Measurements from ENCODE around the gene EGFR.

The EGFR gene

DNA sequence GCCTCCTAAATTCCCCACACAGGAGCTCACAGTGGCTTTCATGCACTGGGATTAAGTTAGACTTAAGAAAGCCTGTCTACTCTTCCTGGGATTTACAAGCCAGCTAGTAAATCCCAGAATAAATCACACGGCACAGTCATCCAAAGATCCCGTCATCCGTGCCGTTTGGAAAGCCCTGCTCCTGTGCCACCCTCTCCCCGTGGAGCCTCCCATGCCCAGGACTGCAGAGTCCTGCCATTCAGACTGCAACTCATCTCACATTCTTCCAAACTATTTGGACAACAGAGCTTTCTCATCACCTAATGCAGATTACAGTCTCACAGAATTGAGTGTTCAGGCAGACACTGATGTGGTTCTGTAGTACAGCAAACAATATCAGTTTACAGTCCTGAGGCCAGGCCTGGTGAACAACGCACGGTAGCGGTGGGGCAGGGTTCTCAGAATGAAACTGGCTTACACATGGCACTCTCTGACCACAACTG lies 166.5 kb downstream of the EGFR start:
- H3K4me3 ChIP-seq (ENCODE audit: low read length), result no peak overlapping the region
- H3K4me2 ChIP-seq (ENCODE audit: low read length), result no peak overlapping the region
- H3K79me2 ChIP-seq (ENCODE audit: low read length), result no peaks in the 10 kb centered on the region
- no peak overlapping the region for H3K9ac ChIP-seq (ENCODE audit: low read length)
- H3K9me3 ChIP-seq (ENCODE audit: insufficient read depth, low read length), result no peaks in the 10 kb centered on the region
- H3K27me3 ChIP-seq (ENCODE audit: low read depth, low read length), result no peaks in the 10 kb centered on the region
- no peak overlapping the region for H2AFZ ChIP-seq (ENCODE audit: low read depth, low read length)
- TF ChIP-seq, protein P1, sequence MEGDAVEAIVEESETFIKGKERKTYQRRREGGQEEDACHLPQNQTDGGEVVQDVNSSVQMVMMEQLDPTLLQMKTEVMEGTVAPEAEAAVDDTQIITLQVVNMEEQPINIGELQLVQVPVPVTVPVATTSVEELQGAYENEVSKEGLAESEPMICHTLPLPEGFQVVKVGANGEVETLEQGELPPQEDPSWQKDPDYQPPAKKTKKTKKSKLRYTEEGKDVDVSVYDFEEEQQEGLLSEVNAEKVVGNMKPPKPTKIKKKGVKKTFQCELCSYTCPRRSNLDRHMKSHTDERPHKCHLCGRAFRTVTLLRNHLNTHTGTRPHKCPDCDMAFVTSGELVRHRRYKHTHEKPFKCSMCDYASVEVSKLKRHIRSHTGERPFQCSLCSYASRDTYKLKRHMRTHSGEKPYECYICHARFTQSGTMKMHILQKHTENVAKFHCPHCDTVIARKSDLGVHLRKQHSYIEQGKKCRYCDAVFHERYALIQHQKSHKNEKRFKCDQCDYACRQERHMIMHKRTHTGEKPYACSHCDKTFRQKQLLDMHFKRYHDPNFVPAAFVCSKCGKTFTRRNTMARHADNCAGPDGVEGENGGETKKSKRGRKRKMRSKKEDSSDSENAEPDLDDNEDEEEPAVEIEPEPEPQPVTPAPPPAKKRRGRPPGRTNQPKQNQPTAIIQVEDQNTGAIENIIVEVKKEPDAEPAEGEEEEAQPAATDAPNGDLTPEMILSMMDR (IDR thresholded peaks at IDR 0.05; ENCODE audit: low read depth, low read length), result no peak
- TF ChIP-seq EZH2phosphoT487 (IDR thresholded peaks at IDR 0.05; ENCODE audit: low read depth), result no peak
- H3K4me1 ChIP-seq (ENCODE audit: low read length), result peaks cover 8% of the 10 kb centered on the region; the same call in 1 of the 2 replicates
- H3K27ac ChIP-seq (ENCODE audit: low read length), result no peak overlapping the region
- H3K36me3 ChIP-seq (replicated peaks; ENCODE audit: low read depth, low read length), result no peaks in the 10 kb centered on the region
- H4K20me1 ChIP-seq (ENCODE audit: insufficient read depth, low read length), result no peaks in the 10 kb centered on the region

DNA sequence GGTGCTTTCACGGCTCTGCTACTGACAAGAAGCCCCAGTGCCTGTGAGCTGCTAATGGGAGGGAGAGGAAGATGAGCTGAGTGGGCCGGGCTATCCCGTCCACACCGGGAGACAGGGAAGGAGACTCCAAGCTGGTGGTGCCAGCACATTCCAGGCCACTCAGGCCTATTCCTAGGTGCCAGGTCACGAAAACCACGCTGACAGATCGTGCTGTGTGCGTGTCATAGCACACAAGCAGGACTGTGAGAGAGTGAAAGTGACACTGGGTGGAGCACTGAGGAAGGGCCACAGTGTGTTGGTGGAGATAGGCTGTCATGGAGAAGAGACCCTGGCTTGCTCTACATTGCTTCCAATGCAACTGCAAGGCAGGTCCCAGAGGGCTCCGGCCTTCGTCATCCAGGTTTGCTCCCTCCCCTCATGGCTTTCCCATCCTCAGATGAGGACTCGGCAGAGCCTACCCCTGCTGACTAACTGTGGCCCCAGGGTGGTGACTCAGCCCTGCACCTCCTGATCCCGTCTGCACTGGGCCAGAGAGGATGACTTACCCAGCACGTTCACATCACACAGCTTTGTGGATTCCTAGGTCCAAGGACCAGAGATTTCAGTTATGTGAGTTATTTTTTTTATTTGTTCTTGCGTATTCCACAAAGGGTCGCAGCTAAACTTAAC lies 167.3 kb downstream of the EGFR start:
- Histone ChIP-seq H3K9me3 (ENCODE audit: insufficient read depth, low read length) (no peaks in the 10 kb centered on the region), H3K79me2 (ENCODE audit: low read length) (no peaks in the 10 kb centered on the region), H3K27ac (ENCODE audit: low read length) (no peak overlapping the region), H3K27me3 (ENCODE audit: low read depth, low read length) (0 out of 2 replicates have a peak, but pooled peaks cover 3% of the 10 kb centered on the region), H3K9ac (ENCODE audit: low read length) (no peak overlapping the region), H3K4me3 (ENCODE audit: low read length) (no peak overlapping the region), H3K4me1 (ENCODE audit: low read length) (peaks cover 7% of the 10 kb centered on the region; the same call in 1 of the 2 replicates), H3K36me3 (replicated peaks; ENCODE audit: low read depth, low read length) (no peaks in the 10 kb centered on the region), H2AFZ (ENCODE audit: low read depth, low read length) (no peak overlapping the region), H4K20me1 (ENCODE audit: insufficient read depth, low read length) (no peaks in the 10 kb centered on the region), H3K4me2 (ENCODE audit: low read length) (no peak overlapping the region)
- TF ChIP-seq, protein P1 (IDR thresholded peaks at IDR 0.05; ENCODE audit: low read depth, low read length), result no peak
- no peak for TF ChIP-seq EZH2phosphoT487 (IDR thresholded peaks at IDR 0.05; ENCODE audit: low read depth)

DNA sequence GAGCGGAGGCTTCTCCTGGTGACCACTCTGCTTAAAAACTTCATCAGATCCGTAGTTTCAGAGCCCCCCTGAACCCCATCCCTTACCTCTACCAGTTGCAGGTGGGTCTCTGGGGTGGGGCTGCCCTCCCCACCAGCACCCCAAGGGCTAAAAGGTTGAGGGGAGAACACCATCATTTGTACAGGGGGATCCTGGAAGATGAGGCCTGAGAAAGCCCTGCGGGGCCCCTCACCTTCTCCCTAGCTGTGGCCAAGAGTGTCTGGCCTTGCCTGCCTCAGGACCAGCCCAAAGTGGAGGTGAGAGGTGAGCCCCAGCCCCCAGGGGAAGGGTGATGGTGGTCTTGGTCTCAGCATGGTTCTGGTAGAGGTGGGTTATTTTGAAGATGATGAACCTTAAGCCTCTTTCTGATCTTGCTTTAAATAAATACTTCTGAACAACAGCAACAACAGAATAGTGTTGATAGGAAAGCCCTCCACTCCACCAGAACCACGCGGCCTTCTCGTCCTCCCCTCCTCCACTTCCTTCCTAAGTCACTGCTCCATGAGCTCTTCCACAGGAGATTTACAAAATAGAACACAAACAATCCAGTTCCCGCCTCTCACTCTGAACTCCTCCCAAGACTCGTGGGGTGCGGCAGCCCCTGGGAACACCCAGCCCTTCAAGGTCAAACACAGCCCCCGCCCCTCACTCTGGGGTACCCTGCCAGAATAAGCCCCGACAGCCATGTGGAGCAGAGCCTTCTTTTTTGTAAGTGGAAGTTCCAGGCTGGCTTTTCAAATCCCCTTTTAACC lies 169.1 kb downstream of the EGFR start:
- no peak overlapping the region for H3K4me2 ChIP-seq (ENCODE audit: low read length)
- no peak overlapping the region for H2AFZ ChIP-seq (ENCODE audit: low read depth, low read length)
- H4K20me1 ChIP-seq (ENCODE audit: insufficient read depth, low read length), result no peaks in the 10 kb centered on the region
- 0 out of 2 replicates have a peak, but pooled peaks cover 3% of the 10 kb centered on the region for H3K27me3 ChIP-seq (ENCODE audit: low read depth, low read length)
- no peak for TF ChIP-seq EZH2phosphoT487 (IDR thresholded peaks at IDR 0.05; ENCODE audit: low read depth)
- TF ChIP-seq, protein P1 (IDR thresholded peaks at IDR 0.05; ENCODE audit: low read depth, low read length), result no peak
- no peak overlapping the region for H3K4me3 ChIP-seq (ENCODE audit: low read length)
- no peaks in the 10 kb centered on the region for H3K79me2 ChIP-seq (ENCODE audit: low read length)
- H3K27ac ChIP-seq (ENCODE audit: low read length), result no peak overlapping the region
- no peaks in the 10 kb centered on the region for H3K9me3 ChIP-seq (ENCODE audit: insufficient read depth, low read length)
- H3K36me3 ChIP-seq (replicated peaks; ENCODE audit: low read depth, low read length), result no peaks in the 10 kb centered on the region
- H3K4me1 ChIP-seq (ENCODE audit: low read length), result peaks cover 5% of the 10 kb centered on the region; the same call in 1 of the 2 replicates
- no peak overlapping the region for H3K9ac ChIP-seq (ENCODE audit: low read length)

DNA sequence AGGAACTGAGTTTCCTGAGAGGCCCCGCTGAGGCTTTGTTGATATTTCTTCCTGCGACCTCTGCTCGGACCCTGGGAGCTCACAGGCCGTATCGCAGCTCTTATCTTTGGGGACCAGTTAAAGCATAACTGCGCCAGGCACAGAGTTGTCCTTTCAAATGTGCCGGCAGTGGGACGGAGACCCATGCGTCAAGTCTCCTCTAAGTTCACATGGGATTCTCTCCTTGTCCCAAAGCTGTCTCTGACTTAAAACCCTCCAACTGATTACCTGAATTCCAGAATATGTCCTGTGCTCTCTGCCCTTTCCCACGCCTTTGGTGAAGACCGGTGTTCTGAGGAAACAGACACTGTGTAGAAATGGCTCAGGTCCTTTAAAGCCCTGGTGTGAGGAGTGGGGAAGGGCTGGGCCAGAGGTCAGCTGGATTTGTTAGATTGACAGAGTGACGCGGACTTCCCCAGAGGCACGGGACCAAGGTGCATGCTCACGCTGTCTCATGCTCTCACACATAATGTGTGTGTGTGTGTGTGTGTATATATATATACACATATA lies 169.8 kb downstream of the EGFR start:
- Histone ChIP-seq H3K9ac (ENCODE audit: low read length) (no peak overlapping the region), H3K4me2 (ENCODE audit: low read length) (no peak overlapping the region), H3K79me2 (ENCODE audit: low read length) (no peaks in the 10 kb centered on the region), H3K27ac (ENCODE audit: low read length) (no peak overlapping the region), H3K36me3 (replicated peaks; ENCODE audit: low read depth, low read length) (no peaks in the 10 kb centered on the region), H4K20me1 (ENCODE audit: insufficient read depth, low read length) (no peaks in the 10 kb centered on the region), H3K4me1 (ENCODE audit: low read length) (no peaks in the 10 kb centered on the region), H3K9me3 (ENCODE audit: insufficient read depth, low read length) (no peaks in the 10 kb centered on the region), H2AFZ (ENCODE audit: low read depth, low read length) (no peak overlapping the region), H3K27me3 (ENCODE audit: low read depth, low read length) (0 out of 2 replicates have a peak, but pooled peaks cover 3% of the 10 kb centered on the region), H3K4me3 (ENCODE audit: low read length) (no peak overlapping the region)
- no peak for TF ChIP-seq EZH2phosphoT487 (IDR thresholded peaks at IDR 0.05; ENCODE audit: low read depth)
- TF ChIP-seq, protein P1 (IDR thresholded peaks at IDR 0.05; ENCODE audit: low read depth, low read length), result no peak
